Measurements from ENCODE around the gene ERBB2. TPM values are rescaled to one million over a fixed set of nuclear protein-coding genes. Genes with fewer than 3 reads are reported as not detected.

The ERBB2 gene
- total and polyA plus RNA-seq, 2 of the 13 experiments (the other 11 are each of a cell fraction or from before 2014, with no cell fraction given) = 57.7 to 64.1 TPM

DNA sequence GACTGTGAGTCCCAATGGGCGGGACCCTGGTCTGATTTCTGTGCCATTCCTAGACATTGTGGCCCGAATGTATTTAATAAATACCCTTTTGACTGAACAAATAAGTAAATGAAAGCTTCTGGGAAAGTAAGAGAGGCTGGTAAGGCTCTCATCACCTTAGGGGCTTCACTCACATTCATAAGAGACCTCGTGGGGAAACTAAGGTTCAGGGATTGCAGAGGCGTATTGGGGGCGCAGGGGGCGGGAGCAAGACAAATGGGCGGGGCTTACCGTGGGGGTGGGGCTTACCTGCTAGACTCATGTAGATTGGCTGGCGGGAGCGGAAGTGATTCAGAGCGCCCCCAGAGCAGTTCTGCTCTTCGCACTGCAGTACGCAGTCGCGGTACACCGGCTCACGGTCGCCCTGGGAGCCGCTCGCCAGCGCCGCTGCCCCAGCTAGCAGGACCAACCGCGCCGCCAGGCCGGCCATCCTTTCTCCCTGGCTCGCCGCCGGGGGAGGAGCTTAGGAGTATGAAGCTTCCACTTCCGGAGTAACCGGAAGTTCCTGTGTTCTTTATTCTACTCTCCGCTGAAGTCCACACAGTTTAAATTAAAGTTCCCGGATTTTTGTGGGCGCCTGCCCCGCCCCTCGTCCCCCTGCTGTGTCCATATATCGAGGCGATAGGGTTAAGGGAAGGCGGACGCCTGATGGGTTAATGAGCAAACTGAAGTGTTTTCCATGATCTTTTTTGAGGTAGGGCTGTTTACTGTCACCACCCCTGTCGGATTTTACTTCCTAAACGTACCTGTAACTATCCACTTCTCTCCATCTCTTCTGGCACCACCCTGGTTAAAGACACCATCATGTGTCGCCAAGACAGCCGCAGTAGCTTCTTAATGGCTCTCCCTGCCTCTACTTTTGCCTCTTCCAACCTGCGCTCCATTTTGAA lies 12.1 kb upstream of the ERBB2 start, which contains the start of gene PGAP3 (continued):
- TF ChIP-seq ZNF556 (CRISPR knock-in tag; IDR thresholded peaks at IDR 0.05; ENCODE audit: borderline replicate concordance) (no peak), ZNF589 (CRISPR knock-in tag; conservative IDR thresholded peaks at IDR 0.05) (peak; percentile 78; the same call in 1 of the 2 replicates), SCMH1 (CRISPR knock-in tag; IDR thresholded peaks at IDR 0.05; ENCODE audit: borderline replicate concordance) (no peak), ELF3 (CRISPR knock-in tag; IDR thresholded peaks at IDR 0.05) (peak; percentile 19; the same call in 1 of the 2 replicates), PTBP1 (IDR thresholded peaks at IDR 0.05; ENCODE audit: low read depth, low read length, poor library complexity, severe bottlenecking) (peak; percentile 40), MEIS2 (CRISPR knock-in tag; IDR thresholded peaks at IDR 0.05) (no peak; the same call in 1 of the 2 replicates), ZSCAN22 (CRISPR knock-in tag; IDR thresholded peaks at IDR 0.05) (no peak), HNF4A (CRISPR knock-in tag; IDR thresholded peaks at IDR 0.05) (no peak), ZNF136 (CRISPR knock-in tag; IDR thresholded peaks at IDR 0.05; ENCODE audit: low read depth) (no peak), SMYD3 (CRISPR knock-in tag; IDR thresholded peaks at IDR 0.05) (peak; percentile 57; the same call in 1 of the 2 replicates), TEAD3 (CRISPR knock-in tag; optimal IDR thresholded peaks at IDR 0.05; ENCODE audit: borderline replicate concordance) (peak; percentile 80), MLLT10 (CRISPR knock-in tag; IDR thresholded peaks at IDR 0.05) (no peak), FOXA3 (CRISPR knock-in tag; IDR thresholded peaks at IDR 0.05) (peak; percentile 48), ETV6 (CRISPR knock-in tag; conservative IDR thresholded peaks at IDR 0.05) (peak; percentile 82), CEBPB (IDR thresholded peaks at IDR 0.05; ENCODE audit: borderline replicate concordance, low read depth, low read length) (no peak), CREB1 (IDR thresholded peaks at IDR 0.05) (no peak), CREB1 (CRISPR knock-in tag; IDR thresholded peaks at IDR 0.05) (peak; percentile 65)
- TF ChIP-seq, protein P1, sequence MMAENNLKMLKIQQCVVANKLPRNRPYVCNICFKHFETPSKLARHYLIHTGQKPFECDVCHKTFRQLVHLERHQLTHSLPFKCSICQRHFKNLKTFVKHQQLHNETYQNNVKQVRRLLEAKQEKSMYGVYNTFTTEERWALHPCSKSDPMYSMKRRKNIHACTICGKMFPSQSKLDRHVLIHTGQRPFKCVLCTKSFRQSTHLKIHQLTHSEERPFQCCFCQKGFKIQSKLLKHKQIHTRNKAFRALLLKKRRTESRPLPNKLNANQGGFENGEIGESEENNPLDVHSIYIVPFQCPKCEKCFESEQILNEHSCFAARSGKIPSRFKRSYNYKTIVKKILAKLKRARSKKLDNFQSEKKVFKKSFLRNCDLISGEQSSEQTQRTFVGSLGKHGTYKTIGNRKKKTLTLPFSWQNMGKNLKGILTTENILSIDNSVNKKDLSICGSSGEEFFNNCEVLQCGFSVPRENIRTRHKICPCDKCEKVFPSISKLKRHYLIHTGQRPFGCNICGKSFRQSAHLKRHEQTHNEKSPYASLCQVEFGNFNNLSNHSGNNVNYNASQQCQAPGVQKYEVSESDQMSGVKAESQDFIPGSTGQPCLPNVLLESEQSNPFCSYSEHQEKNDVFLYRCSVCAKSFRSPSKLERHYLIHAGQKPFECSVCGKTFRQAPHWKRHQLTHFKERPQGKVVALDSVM (CRISPR knock-in tag; IDR thresholded peaks at IDR 0.05) = no peak
- TF ChIP-seq, protein P2, sequence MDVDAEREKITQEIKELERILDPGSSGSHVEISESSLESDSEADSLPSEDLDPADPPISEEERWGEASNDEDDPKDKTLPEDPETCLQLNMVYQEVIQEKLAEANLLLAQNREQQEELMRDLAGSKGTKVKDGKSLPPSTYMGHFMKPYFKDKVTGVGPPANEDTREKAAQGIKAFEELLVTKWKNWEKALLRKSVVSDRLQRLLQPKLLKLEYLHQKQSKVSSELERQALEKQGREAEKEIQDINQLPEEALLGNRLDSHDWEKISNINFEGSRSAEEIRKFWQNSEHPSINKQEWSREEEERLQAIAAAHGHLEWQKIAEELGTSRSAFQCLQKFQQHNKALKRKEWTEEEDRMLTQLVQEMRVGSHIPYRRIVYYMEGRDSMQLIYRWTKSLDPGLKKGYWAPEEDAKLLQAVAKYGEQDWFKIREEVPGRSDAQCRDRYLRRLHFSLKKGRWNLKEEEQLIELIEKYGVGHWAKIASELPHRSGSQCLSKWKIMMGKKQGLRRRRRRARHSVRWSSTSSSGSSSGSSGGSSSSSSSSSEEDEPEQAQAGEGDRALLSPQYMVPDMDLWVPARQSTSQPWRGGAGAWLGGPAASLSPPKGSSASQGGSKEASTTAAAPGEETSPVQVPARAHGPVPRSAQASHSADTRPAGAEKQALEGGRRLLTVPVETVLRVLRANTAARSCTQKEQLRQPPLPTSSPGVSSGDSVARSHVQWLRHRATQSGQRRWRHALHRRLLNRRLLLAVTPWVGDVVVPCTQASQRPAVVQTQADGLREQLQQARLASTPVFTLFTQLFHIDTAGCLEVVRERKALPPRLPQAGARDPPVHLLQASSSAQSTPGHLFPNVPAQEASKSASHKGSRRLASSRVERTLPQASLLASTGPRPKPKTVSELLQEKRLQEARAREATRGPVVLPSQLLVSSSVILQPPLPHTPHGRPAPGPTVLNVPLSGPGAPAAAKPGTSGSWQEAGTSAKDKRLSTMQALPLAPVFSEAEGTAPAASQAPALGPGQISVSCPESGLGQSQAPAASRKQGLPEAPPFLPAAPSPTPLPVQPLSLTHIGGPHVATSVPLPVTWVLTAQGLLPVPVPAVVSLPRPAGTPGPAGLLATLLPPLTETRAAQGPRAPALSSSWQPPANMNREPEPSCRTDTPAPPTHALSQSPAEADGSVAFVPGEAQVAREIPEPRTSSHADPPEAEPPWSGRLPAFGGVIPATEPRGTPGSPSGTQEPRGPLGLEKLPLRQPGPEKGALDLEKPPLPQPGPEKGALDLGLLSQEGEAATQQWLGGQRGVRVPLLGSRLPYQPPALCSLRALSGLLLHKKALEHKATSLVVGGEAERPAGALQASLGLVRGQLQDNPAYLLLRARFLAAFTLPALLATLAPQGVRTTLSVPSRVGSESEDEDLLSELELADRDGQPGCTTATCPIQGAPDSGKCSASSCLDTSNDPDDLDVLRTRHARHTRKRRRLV (CRISPR knock-in tag; IDR thresholded peaks at IDR 0.05) = 0 out of 2 replicates have a peak, but pooled peaks have one; percentile 39
